ENCODE measurements around the gene FLOT2.
"Not testable (repeated sequence)": the region's sequence is repeated elsewhere in the genome, so short reads cannot be mapped to it uniquely, and the experiment has no call there.

Gene FLOT2

DNA sequence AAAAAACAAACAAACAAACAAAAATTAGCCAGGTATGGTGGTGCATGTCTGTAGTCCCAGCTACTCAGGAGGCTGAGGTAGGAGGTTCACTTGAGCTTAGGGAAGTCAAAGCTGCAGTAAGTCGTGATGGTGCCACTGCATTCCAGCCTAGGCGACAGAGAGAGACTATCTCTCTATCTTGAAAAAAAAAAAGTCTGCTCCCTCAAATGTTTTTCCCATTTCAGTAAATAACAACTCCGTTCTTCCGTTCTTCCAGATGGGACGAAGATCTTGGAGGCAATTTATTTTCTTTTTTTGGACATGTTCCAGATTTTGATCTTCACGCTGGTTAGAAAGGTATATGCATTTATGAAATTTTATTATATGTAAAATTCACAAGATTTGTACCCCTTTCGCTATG is 23.7 kb downstream of the FLOT2 start:
- DNase-seq (ENCODE audit: low spot score) = no peak

DNA sequence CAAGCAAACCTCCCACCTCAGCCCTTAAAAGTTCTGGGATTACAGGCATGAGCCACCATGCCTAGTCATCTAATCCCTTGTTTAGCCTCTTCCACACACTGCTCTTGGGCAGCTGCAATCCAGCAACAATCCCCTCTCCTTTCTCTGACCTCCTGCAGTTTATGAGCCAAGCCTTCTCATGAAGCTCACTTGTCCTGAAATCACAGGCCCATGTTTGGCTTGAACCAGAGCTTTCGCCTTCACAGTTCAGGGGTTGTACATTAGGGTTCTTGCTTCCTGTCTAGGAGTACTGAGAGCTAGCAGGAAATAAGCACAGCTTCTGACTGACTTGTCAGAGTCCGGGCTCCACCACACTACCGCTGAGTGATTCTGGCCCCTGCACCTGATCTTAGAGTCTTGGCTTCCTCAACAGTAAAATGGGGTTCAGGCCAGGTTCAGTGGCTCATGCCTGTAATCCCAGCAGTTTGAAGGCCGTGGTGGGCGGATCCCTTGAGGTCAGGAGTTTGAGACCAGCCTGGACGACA is 26.4 kb downstream of the FLOT2 start:
- DNase-seq (ENCODE audit: low spot score) = no peak

DNA sequence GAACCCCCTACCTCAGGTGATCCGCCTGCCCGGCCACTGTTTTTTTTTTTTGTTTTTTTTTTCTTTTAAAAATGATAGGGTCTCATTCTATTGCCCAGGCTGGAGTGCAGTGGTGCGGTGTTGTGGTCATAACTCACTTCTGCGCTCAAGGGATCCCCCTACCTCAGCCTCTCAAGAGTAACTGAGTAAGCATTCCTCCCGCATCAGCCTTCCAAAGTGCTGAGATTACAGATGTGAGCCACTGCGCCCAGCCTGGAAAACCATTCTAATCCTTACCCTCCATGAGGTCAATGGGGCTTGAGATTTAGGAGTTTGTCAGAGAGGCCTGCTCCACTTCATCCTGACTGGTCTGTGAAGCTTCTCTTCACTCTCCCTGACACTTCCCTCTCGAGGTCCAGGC is 30.3 kb downstream of the FLOT2 start:
- no peak for DNase-seq (ENCODE audit: low spot score)

DNA sequence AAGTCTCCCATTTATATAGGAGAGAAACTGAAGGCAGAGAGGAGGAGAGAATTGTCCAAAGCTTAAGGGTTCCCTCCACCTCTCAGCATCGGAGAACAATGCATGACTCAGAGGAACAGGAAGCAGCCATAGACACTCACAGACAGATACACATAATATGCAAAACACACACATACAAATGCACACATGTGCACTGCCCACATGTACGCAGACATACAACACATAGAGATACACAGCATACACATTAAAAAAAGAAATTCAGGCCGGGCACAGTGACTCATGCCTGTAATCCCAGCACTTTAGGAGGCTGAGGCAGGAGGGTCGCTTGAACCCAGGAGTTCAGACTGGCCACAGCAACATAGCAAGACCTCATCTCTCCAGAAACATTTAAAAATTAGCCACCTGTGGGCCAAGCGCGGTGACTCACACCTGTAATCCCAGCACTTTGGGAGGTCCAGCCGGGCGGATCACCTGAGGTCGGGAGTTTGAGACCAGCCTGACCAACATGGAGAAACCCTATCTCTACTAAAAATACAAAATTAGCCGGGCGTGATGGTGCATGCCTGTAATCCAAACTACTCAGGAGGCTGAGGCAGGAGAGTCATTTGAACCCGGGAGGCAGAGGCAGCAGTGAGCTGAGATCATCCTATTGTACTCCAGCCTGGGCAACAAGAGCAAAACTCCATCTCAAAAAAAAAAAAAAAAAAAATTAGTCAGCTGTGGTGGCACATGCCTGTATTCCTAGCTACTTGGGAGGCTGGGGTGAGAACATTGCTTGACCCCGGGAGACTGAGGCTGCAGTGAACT is 31.4 kb downstream of the FLOT2 start:
- no peak for DNase-seq (ENCODE audit: low spot score)

- no peak for DNase-seq (ENCODE audit: low spot score)
Observed at GRCh38 chr17:28864991-28865849, 32.3 kb downstream of the FLOT2 start.

- DNase-seq (ENCODE audit: low spot score) = no peak
Observed at GRCh38 chr17:28863953-28864352, 33.6 kb downstream of the FLOT2 start.

- no peak for DNase-seq (ENCODE audit: low spot score)
Observed at GRCh38 chr17:28862561-28862960, 35.0 kb downstream of the FLOT2 start.

GRCh38 chr17:28861393-28862203 is 35.9 kb downstream of the FLOT2 start:
- DNase-seq (ENCODE audit: low spot score) = no peak

DNA sequence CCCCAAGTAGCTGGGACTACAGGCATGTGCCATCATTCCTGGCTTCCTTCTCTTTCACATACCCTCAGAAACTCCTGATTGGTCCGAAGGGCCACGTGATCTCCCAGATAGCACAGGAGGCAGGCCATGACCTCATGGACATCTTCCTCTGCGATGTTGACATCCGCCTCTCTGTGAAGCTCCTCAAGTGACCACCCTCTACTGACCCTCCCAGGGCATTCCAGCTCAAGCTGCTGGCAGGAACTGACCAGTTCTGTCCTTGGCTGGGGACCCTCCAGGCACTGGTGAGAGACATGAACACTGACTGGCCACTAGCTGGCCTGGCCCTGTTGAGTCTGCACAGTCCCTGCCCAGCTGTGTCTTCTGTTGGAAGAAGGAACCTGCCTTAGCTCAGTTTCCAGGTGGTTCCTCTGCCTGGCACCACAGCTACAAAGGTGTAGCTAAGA is 37.1 kb downstream of the FLOT2 start:
- no peak for DNase-seq (ENCODE audit: low spot score)

DNA sequence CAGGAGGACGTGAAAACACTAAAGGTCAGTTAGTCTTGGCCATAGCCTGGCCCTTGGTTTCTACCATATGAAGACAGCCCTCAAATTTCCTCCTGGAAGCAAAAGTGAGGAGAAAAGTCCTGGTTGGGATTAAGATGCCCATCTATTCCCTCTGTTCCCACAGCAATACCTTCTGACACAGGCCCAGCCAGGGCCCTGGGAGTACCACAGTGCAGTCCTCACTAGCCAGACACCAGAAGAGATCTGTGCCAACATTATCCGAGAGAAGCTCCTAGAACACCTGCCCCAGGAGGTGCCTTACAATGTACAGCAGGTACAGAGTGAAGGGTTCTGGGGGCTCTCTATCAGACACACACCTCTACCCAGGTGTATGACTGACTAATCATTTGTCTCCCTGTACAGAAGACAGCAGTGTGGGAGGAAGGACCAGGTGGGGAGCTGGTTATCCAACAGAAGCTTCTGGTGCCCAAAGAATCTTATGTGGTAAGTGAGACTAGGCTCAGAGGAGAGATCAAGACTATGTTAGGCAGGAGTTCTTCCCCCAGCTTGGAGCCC is 38.7 kb downstream of the FLOT2 start:
- DNase-seq (ENCODE audit: low spot score) = no peak

GRCh38 chr17:28857905-28858800 is 39.4 kb downstream of the FLOT2 start:
- no peak for DNase-seq (ENCODE audit: low spot score)

DNA sequence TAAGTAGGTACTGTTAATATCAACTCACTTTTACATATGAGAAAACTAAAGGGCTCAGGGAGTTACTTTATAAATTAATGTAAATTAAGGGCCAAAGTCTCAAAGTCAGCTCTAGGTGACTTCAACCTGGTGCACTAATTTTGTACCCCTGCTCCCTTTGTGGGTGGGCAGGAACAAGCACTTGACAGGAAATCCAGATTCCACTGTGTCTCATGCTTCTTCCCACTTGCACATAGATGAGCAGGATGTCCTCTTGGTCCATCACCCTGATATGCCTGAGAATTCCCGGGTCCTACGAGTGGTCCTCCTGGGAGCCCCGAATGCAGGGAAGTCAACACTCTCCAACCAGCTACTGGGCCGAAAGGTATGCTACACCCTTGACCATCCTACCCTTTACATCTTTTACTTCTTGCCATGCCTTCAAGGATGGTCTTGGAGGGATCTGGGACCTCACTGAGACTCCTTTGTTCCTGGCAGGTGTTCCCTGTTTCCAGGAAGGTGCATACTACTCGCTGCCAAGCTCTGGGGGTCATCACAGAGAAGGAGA is 41.4 kb downstream of the FLOT2 start:
- DNase-seq (ENCODE audit: low spot score) = no peak

DNA sequence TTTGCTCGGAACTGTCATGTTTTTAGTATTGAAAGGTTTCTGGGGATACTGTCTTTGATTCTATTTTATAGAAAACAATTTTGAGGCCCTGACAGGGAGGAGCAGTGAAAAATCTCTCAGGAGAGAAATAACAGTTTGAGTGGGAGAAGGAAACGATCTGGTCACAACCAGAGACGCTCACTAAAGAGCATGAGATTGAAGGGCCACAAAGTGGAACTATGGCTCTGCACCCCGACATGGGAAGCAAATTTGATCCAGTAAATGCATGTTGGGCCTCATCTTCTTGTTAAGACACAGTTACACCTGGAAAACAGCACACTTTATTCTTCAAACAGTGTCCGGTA is 42.2 kb downstream of the FLOT2 start:
- no peak for DNase-seq (ENCODE audit: low spot score)

DNA sequence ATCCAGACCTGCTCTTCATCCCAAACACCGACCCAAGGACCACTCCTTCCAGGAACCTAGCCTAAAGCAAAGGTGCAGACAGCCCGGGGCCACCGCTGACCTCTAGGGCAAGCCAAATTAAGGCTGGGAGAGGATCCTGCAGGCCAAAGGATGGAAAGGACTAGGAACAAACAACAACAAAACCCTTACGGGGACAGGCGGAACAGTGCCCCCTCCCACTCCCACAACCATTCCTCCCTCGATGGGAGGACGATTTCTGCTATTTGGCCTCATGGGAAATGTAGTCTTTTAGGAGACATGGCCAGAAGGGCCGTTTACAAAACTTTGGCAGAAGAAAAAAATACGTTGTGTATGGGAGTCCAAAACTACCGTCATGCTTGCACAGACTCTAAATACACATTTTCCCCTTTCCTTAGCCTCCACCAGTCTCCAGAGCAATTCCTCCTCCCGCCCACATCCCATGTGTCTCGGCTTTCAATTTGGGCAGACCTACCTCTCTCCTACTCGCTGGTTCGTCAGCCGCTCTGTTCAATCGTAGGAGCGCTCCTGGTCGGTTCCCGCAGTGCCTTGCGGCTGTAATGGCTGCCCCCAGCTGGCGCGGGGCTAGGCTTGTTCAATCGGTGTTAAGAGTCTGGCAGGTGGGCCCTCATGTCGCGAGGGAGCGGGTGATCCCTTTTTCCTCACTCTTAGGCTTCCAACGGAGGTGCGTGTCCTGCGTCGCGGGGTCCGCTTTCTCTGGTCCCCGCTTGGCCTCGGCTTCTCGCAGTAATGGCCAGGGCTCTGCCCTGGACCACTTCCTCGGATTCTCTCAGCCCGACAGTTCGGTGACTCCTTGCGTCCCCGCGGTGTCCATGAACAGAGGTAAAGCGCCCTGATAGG is 42.8 kb downstream of the FLOT2 start, which contains the start of gene ERAL1:
Gene ERAL1 (plus strand): TSS at position 560 of the 879 bp plus-strand sequence. CDS start 19 bp downstream, at position 579.
- DNase-seq (ENCODE audit: low spot score) = peak; percentile 96

DNA sequence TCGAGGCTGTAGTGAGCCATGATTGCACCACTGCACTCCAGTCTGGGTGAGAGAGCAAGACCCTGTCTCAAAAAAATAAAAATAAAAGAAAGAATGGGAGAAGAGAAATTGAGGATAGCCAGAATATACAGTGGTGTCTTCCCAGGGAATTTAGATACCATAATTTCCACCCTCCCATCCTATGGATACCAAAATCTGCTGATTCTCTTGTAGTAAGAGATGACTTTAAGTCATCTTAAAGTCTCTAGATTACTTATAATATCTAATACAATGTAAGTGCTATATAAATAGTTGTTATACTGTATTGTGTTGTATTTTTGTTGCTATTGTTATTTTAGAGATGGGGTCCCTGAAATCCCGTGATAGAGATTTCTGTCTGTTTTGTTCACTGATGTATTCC is 44.2 kb downstream of the FLOT2 start:
- no peak for DNase-seq (ENCODE audit: low spot score)

DNA sequence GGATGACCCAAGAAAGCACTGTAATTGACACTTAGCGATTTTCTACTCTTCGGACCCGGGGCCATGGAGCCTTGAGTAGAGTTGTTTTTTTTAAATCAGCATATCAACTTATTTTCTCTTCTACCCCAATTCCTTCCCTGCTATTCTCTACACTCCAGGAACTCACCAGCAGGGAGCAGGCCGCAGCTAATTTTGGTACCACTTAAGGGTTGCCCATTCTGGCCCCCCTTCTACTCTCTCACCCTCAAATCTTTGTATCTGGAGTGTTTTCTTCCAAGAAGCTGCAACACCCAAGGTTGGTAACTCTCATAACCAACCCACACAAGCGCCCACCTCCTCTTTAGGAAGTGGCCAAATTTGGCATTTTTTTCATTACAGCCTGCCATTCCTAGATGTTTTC is 48.3 kb downstream of the FLOT2 start:
- DNase-seq (ENCODE audit: low spot score) = no peak

DNA sequence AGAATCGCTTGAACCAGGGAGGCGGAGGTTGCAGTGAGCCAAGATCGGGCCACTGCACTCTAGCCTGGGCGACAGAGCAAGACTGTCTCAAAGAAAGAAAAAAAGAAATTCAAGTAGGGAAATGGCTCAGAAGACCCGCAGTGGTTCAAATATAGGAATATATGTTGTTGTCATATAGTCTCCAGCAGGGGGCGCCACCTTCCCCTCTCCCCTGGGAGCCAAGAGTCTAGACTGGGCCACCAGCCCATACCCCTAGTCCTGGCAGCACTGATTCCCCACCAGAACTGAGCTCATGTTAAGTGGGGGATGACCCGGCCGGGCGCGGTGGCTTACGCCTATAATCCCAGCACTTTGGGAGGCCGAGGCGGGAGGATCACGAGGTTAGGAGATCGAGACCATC is 48.9 kb downstream of the FLOT2 start:
- not testable (repeated sequence) for DNase-seq (ENCODE audit: low spot score)

DNA sequence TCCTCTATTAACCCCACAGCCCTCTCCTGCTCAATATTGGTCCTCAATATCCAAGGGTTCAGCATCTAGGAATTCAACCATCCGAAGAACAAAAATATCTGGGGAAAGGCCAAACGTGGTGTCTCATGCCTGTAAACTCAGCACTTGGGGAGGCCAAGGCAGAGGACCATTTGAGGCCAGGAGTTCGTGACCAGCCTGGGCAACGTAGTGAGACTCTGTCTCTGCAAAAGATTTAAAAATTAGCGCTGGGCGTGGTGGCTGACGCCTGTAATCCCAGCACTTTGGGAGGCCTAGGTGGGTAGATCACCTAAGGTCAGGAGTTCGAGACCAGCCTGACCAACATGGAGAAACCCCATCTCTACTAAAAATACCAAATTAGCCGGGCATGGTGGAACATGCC is 50.8 kb downstream of the FLOT2 start:
- not testable (repeated sequence) for DNase-seq (ENCODE audit: low spot score)

DNA sequence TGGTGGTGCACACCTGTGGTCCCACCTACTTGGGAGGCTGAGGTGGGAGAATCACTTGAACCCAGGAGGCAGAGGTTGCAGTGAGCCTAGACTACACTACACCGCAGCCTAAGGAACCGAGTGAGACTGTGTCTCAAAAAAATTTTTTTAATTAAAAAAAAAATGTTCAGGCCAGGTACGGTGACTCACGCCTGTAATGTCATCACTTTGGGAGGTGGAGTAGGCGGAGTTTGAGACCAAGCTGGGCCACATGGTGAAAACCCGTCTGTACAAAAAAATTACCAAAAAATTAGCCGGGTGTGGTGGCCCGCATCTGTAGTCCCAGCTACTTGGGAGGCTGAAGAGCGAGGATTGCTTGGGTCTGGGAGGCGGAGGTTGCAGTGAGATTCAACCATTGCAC is 51.3 kb downstream of the FLOT2 start:
- DNase-seq (ENCODE audit: low spot score) = no peak

DNA sequence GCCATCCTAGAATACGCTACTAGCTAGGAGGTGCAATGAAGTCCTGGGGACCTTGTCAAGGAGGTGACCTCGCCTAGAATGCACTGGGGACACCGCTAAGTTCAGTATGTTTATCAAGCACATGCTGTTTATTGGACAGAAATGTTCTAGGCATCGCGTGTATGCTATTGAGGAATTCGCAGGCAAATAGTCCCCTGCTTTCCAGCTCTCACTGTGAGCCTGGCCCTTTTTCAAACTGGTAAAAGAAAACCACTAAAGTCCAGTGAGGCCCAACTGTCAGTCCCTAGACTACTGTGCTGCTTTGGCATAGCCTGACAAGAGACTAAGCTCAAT is 53.8 kb downstream of the FLOT2 start:
- DNase-seq (ENCODE audit: low spot score) = no peak

All from cerebellar cortex (tissue), 1 donor.